Trophoblast cell (in vitro differentiated cells and primary cell): Measurements from ENCODE around the gene LIPN.

Experiments
- DNase-seq, 2 donors: peaks; one replicate each; pipeline ENCODE4 v3.0.0-alpha.2; 2016
- H2AFZ ChIP-seq: 2 replicates; pipeline ENCODE4 v1.6.1; 2013; ENCODE audit warnings: low read length, moderate library complexity, mild to moderate bottlenecking; ENCODE audit not compliant: insufficient read depth, poor library complexity
- H2AK5ac ChIP-seq: 2 replicates; pipeline ENCODE4 v1.6.1; 2013; ENCODE audit warnings: mild to moderate bottlenecking, low read length
- H2BK120ac ChIP-seq: 2 replicates; pipeline ENCODE4 v1.6.1; 2013; ENCODE audit warnings: low read length, mild to moderate bottlenecking, moderate library complexity; ENCODE audit not compliant: insufficient read depth, poor library complexity
- H2BK12ac ChIP-seq: 2 replicates; pipeline ENCODE4 v1.6.1; 2013; ENCODE audit warnings: mild to moderate bottlenecking, low read length, moderate library complexity
- H2BK5ac ChIP-seq: 2 replicates; pipeline ENCODE4 v1.6.1; 2013; ENCODE audit warnings: low read length, low read depth, moderate library complexity, mild to moderate bottlenecking; ENCODE audit not compliant: poor library complexity
- H3K14ac ChIP-seq: 2 replicates; pipeline ENCODE4 v1.6.1; 2013; ENCODE audit warnings: mild to moderate bottlenecking, low read length
- H3K18ac ChIP-seq: 2 replicates; pipeline ENCODE4 v1.6.1; 2013; ENCODE audit warnings: mild to moderate bottlenecking, low read length
- H3K23ac ChIP-seq: 2 replicates; pipeline ENCODE4 v1.6.1; 2013; ENCODE audit warnings: low read length
- H3K27ac ChIP-seq: 2 replicates; pipeline ENCODE4 v1.5.1; 2013; ENCODE audit warnings: low read depth, mild to moderate bottlenecking, inconsistent platforms, low read length, moderate library complexity
- H3K27me3 ChIP-seq: 2 replicates; pipeline ENCODE4 v1.6.1; 2013; ENCODE audit warnings: inconsistent platforms, mild to moderate bottlenecking, low read length, moderate library complexity; ENCODE audit not compliant: insufficient read depth
- H3K36me3 ChIP-seq, 2 experiments: 1 replicate in 1 of 2; 2 replicates in 1 of 2; pipeline ENCODE4 v1.6.1; 2013; ENCODE audit warnings: low read length in 2 of 2, mild to moderate bottlenecking in 2 of 2, moderate library complexity in 1 of 2; ENCODE audit not compliant: insufficient read depth in 2 of 2, control insufficient read depth in 1 of 2
- H3K4ac ChIP-seq: 2 replicates; pipeline ENCODE4 v1.6.1; 2013; ENCODE audit warnings: low read depth, mild to moderate bottlenecking, low read length, moderate library complexity
- H3K4me1 ChIP-seq, 2 experiments: 1 replicate in 1 of 2; 2 replicates in 1 of 2; pipeline ENCODE4 v1.6.1; 2013; ENCODE audit warnings: low read length in 2 of 2, mild to moderate bottlenecking in 2 of 2, moderate library complexity in 1 of 2; ENCODE audit not compliant: insufficient read depth in 2 of 2, control insufficient read depth in 1 of 2
- H3K4me2 ChIP-seq: 2 replicates; pipeline ENCODE4 v1.6.1; 2013; ENCODE audit warnings: inconsistent platforms, mild to moderate bottlenecking, low read length, moderate library complexity
- H3K4me3 ChIP-seq: 2 replicates; pipeline ENCODE4 v1.5.1; 2013; ENCODE audit warnings: mild to moderate bottlenecking, low read depth, low read length, inconsistent platforms
- H3K79me1 ChIP-seq: one replicate; pipeline ENCODE4 v1.6.1; 2013; ENCODE audit warnings: low read length
- H3K79me2 ChIP-seq: 2 replicates; pipeline ENCODE4 v1.6.1; 2013; ENCODE audit warnings: low read length, mild to moderate bottlenecking; ENCODE audit not compliant: control insufficient read depth, insufficient read depth, poor library complexity
- H3K9ac ChIP-seq: 2 replicates; pipeline ENCODE4 v1.6.1; 2013; ENCODE audit warnings: mild to moderate bottlenecking, low read length
- H3K9me3 ChIP-seq: 2 replicates; pipeline ENCODE4 v1.6.1; 2013; ENCODE audit warnings: low read depth, mild to moderate bottlenecking, control low read depth, inconsistent platforms, low read length; ENCODE audit not compliant: insufficient read depth
- H4K12ac ChIP-seq: 2 replicates; pipeline ENCODE4 v1.6.1; 2013; ENCODE audit warnings: low read depth, mild to moderate bottlenecking, low read length, moderate library complexity
- H4K8ac ChIP-seq: 2 replicates; pipeline ENCODE4 v1.6.1; 2013; ENCODE audit warnings: low read depth, mild to moderate bottlenecking, low read length, moderate library complexity
- H4K91ac ChIP-seq: one replicate; pipeline ENCODE4 v1.6.1; 2013; ENCODE audit warnings: low read depth, mild to moderate bottlenecking, low read length, moderate library complexity
- WGBS: extraction: QIAGEN DNeasy Blood & Tissue Kit; methylation state at CpG from one replicate; pipeline ENCODE4 v1.1.7; 2013; ENCODE audit warnings: missing lambda C conversion rate; ENCODE audit not compliant: insufficient read length, insufficient coverage; ENCODE audit errors: extremely low coverage; 5-methylcytosine and 5-hydroxymethylcytosine counted together

The LIPN gene

GRCh38 chr10:88763441-88763840, 3.6 kb downstream of the LIPN start:
- Histone ChIP-seq H3K79me2 (no peaks in the 10 kb centered on the region), H3K4ac (no peak overlapping the region), H3K36me3 (no peaks in the 10 kb centered on the region), H3K27me3 (no peaks in the 10 kb centered on the region), H3K18ac (no peak overlapping the region), H2BK5ac (no peak overlapping the region), H4K91ac (no peak overlapping the region), H3K14ac (no peak overlapping the region), H4K8ac (no peak overlapping the region), H2BK12ac (no peak overlapping the region), H4K12ac (no peak overlapping the region), H3K27ac (no peak overlapping the region), H3K4me2 (no peak overlapping the region), H3K4me3 (no peak overlapping the region), H2BK120ac (no peak overlapping the region), H2AK5ac (no peak overlapping the region), H3K79me1 (no peaks in the 10 kb centered on the region), H3K9me3 (no peaks in the 10 kb centered on the region), H2AFZ (no peak overlapping the region), H3K4me1 (no peaks in the 10 kb centered on the region), H3K23ac (no peak overlapping the region), H3K9ac (no peak overlapping the region)
- no CpG with 5 or more reads among the region's 1 CpG for WGBS
- DNase-seq = peak in 1 of 2 donors; percentile 33

- no CpG with 5 or more reads among the region's 3 CpGs for WGBS
- H2BK5ac ChIP-seq = no peak overlapping the region
Observed at GRCh38 chr10:88764110-88764509, 4.3 kb downstream of the LIPN start.

GRCh38 chr10:88765816-88766215, 6.0 kb downstream of the LIPN start:
- Histone ChIP-seq H3K27me3 (no peaks in the 10 kb centered on the region), H3K4me2 (no peak overlapping the region), H3K9me3 (no peaks in the 10 kb centered on the region), H4K8ac (no peak overlapping the region), H3K14ac (no peak overlapping the region), H2BK5ac (no peak overlapping the region), H3K27ac (no peak overlapping the region), H3K36me3 (no peaks in the 10 kb centered on the region), H3K4me3 (no peak overlapping the region), H3K9ac (no peak overlapping the region), H2BK12ac (no peak overlapping the region), H2AFZ (no peak overlapping the region), H3K18ac (no peak overlapping the region), H3K79me1 (no peaks in the 10 kb centered on the region), H3K79me2 (no peaks in the 10 kb centered on the region), H4K91ac (no peak overlapping the region), H3K4ac (no peak overlapping the region), H4K12ac (no peak overlapping the region), H3K4me1 (no peaks in the 10 kb centered on the region), H3K23ac (no peak overlapping the region), H2BK120ac (no peak overlapping the region), H2AK5ac (no peak overlapping the region)
- no peak for DNase-seq
- WGBS = no CpG with 5 or more reads among the region's 1 CpG

More at GRCh38 chr10:88764110-88764509, 4.3 kb downstream of the LIPN start:
- Histone ChIP-seq H2AFZ (no peak overlapping the region), H4K91ac (no peak overlapping the region), H3K27me3 (no peaks in the 10 kb centered on the region), H2BK120ac (no peak overlapping the region), H3K4me1 (no peaks in the 10 kb centered on the region), H4K12ac (no peak overlapping the region), H3K18ac (no peak overlapping the region), H2AK5ac (no peak overlapping the region), H3K9ac (no peak overlapping the region), H3K4me3 (no peak overlapping the region), H3K27ac (no peak overlapping the region), H3K9me3 (no peaks in the 10 kb centered on the region), H3K4me2 (no peak overlapping the region), H4K8ac (no peak overlapping the region), H3K36me3 (no peaks in the 10 kb centered on the region), H3K14ac (no peak overlapping the region), H2BK12ac (no peak overlapping the region), H3K79me2 (no peaks in the 10 kb centered on the region), H3K79me1 (no peaks in the 10 kb centered on the region), H3K23ac (no peak overlapping the region), H3K4ac (no peak overlapping the region)
- no peak for DNase-seq

GRCh38 chr10:88769384-88769783, 9.6 kb downstream of the LIPN start:
- Histone ChIP-seq H2AK5ac (no peak overlapping the region), H3K27me3 (no peaks in the 10 kb centered on the region), H3K27ac (no peak overlapping the region), H4K91ac (no peak overlapping the region), H3K18ac (no peak overlapping the region), H2BK120ac (no peak overlapping the region), H3K4me3 (no peak overlapping the region), H2BK5ac (no peak overlapping the region), H3K4me2 (no peak overlapping the region), H3K4me1 (no peaks in the 10 kb centered on the region), H3K23ac (no peak overlapping the region), H4K12ac (no peak overlapping the region), H3K14ac (no peak overlapping the region), H3K9me3 (no peaks in the 10 kb centered on the region), H3K79me1 (no peaks in the 10 kb centered on the region), H2BK12ac (no peak overlapping the region), H3K79me2 (no peaks in the 10 kb centered on the region), H3K4ac (no peak overlapping the region), H3K36me3 (no peaks in the 10 kb centered on the region), H3K9ac (no peak overlapping the region), H2AFZ (no peak overlapping the region), H4K8ac (no peak overlapping the region)
- WGBS = 100% methylated on average over 1 of the region's 1 CpG
- no peak for DNase-seq
